Measurements from ENCODE around the gene MORN4. TPM values are rescaled to one million over a fixed set of nuclear protein-coding genes. Genes with fewer than 3 reads are reported as not detected.

The MORN4 gene
- total and polyA plus RNA-seq, 2 donors (not counting 3 experiments of a cell fraction or from before 2014, with no cell fraction given): 12.2 to 13.9 TPM

GRCh38 chr10:97599272-97599619, 34.1 kb downstream of the MORN4 start:
- Histone ChIP-seq H3K9ac (replicated peaks; ENCODE audit: extremely low read depth, insufficient read depth, low read length) (no peak overlapping the region), H3K9me3 (replicated peaks; ENCODE audit: control insufficient read depth, insufficient read depth, low read length) (no peaks in the 10 kb centered on the region), H3K4me2 (ENCODE audit: insufficient read depth, low read length) (no peak overlapping the region), H3K79me2 (ENCODE audit: control insufficient read depth, insufficient read depth, low read length) (no peaks in the 10 kb centered on the region), H3K27me3 (ENCODE audit: control insufficient read depth in 2 of 2, insufficient read depth in 2 of 2, low read length in 2 of 2) (no peaks in the 10 kb centered on the region), H3K4me3 (replicated peaks in 1 of 3; ENCODE audit: insufficient read depth in 1 of 3, low read depth in 1 of 3, low read length in 3 of 3) (no peak overlapping the region), H3K36me3 (ENCODE audit: control insufficient read depth in 2 of 2, extremely low read depth in 1 of 2, insufficient read depth in 2 of 2, low read length in 2 of 2) (no peaks in the 10 kb centered on the region), H4K20me1 (replicated peaks; ENCODE audit: control insufficient read depth, extremely low read depth, insufficient read depth, low read length) (no peaks in the 10 kb centered on the region), H3K27ac (ENCODE audit: insufficient read depth, low read depth, low read length) (no peak overlapping the region), H2AFZ (ENCODE audit: low read depth, low read length) (no peak overlapping the region), H3K9me1 (replicated peaks; ENCODE audit: control insufficient read depth, extremely low read depth, insufficient read depth, low read length) (no peaks in the 10 kb centered on the region), H3K4me1 (ENCODE audit: control insufficient read depth, extremely low read depth, insufficient read depth, low read length) (peaks cover 25% of the 10 kb centered on the region)
- CTCF ChIA-PET: no interaction called here
- no TSS peak for BruUV-seq (replicated peaks)
- FAIRE-seq (no peak), DNase-seq (ENCODE audit: low read depth, low spot score) (no peak)
- POLR2A ChIA-PET: no interaction called here
- dilution Hi-C loops (cut with MboI; ENCODE audit: extremely low pct_ligation_motif_present, low sequenced_read_pairs): no loop called here
- no peak for TF ChIP-seq MAX (IDR thresholded peaks at IDR 0.05; ENCODE audit: insufficient read depth, insufficient read length)
- TF ChIP-seq CTCF (IDR thresholded peaks at IDR 0.05; ENCODE audit: extremely low read depth in 1 of 2, insufficient read depth in 1 of 2, low read depth in 1 of 2, low read length in 2 of 2): no peak
- no peak for TF ChIP-seq POLR2AphosphoS5 (IDR thresholded peaks at IDR 0.05; ENCODE audit: insufficient read depth, low read depth, low read length)
- TF ChIP-seq FOS (IDR thresholded peaks at IDR 0.05; ENCODE audit: borderline replicate concordance, insufficient read depth, low read length): no peak
- no peak for TF ChIP-seq JUN (IDR thresholded peaks at IDR 0.05; ENCODE audit: borderline replicate concordance, insufficient read depth, insufficient read length, low read depth)
- no peak for TF ChIP-seq EZH2 (IDR thresholded peaks at IDR 0.05; ENCODE audit: borderline replicate concordance, low read depth, low read length, severe bottlenecking)
- TF ChIP-seq POLR2A (IDR thresholded peaks at IDR 0.05; ENCODE audit: low read depth, low read length): no peak
- TF ChIP-seq GATA2 (IDR thresholded peaks at IDR 0.05; ENCODE audit: insufficient read depth, insufficient read length, low read depth, low read length): no peak
- no peak for TF ChIP-seq MYC (IDR thresholded peaks at IDR 0.05; ENCODE audit: low read depth, low read length)
- intact Hi-C loops (cut with micrococcal nuclease): loop anchor here (5.0 kb wide), 1 partner anchor 192 kb away; no protein-coding TSS in a partner anchor

Data from endothelial cell of umbilical vein (primary cell).